Measurements from ENCODE around the gene VPS37C. TPM values are rescaled to one million over a fixed set of nuclear protein-coding genes. Genes with fewer than 3 reads are reported as not detected.
A peak's percentile ranks its signal among the peaks of the same experiment; 100 is the strongest.

The VPS37C gene
- 22.2 to 23.9 TPM (median 23.4 TPM) in 3 replicates for total RNA-seq (2021)
- percentile 75 among the genes with signal in this experiment for Bru-seq, nascent RNA
- long read RNA-seq, experiment 1, transcript VPS37C-201 (5 exons, 2,865 nt), result major isoform, 76 of 107 reads
- long read RNA-seq, experiment 1, partial matches to known transcripts, result 4 of 107 reads
- long read RNA-seq, experiment 1, other reads (novel, unspliced or antisense), result 20 of 107 reads
- long read RNA-seq, experiment 2, transcript VPS37C-201 (5 exons, 2,865 nt), result major isoform, 9 of 27 reads
- long read RNA-seq, experiment 2, partial matches to known transcripts, result 6 of 27 reads
- long read RNA-seq, experiment 2, other reads (novel, unspliced or antisense), result 12 of 27 reads
- long read RNA-seq, experiment 3, transcript VPS37C-201 (5 exons, 2,865 nt), result major isoform, 5 of 6 reads
- long read RNA-seq, experiment 3, partial matches to known transcripts, result 0 of 6 reads
- long read RNA-seq, experiment 3, other reads (novel, unspliced or antisense), result 0 of 6 reads

DNA sequence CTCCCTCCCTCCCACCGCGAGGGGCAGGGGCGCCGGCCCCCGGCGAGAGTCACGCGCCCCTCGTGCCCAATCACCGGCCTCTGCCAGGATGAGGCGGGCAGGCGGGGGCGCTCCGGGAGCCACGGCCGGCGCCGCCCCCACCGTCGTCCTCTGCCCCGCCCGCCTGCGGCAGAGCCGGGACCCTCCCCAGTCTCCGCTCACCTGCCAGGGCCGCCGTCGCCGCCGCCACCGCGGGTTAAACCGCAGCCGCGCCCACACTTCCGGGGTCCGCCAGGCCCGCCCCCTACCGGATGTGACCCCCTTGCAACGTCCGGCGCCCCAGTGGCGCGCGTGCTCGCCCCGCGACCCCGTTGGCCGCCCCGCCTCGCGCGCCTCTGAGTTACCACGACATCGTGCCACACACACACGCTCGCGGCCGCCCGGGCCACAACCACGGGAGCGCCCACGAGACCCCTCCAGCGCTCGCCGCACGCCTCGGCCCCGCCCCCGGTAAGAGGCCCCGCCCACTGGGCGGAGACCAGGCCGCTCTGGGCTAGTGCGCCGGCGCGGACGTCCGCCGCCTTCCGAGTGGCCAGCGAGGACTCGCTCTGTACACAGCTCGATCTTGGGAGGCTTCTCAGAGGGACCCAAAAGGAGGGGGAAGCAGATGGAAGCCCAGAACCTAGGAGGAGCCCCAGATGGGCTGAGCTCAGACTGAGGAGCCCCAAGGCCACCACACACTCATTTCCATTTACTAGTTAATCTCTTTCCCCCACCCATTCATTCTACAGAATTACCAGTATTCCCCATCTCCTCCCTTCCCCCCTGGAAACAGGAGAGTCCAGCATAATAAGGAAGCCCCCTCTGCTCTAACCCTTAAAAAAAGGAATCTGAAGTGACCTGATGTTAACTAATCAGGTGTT, at the start of gene VPS37C:
Gene VPS37C, minus strand, starts transcription at position 237 of the 902 bp plus-strand sequence. CDS start 22,597 bp downstream, outside the sequence.
- ChIA-PET POLR2A (interaction anchor here (0.6 kb wide), 2 partner anchors 34 to 1413 kb away, joined by 3 to 4 read pairs; partner anchors contain the start of gene EEF1G), CTCF (interaction anchor here (1.4 kb wide), 1 partner anchor 35 kb away, joined by 4 read pairs; no protein-coding TSS in a partner anchor)
- H3K27me3 Mint-ChIP-seq (ENCODE audit: low read depth), result no peaks in the 10 kb centered on the region
- TF ChIP-seq ETV6 (CRISPR knock-in tag; IDR thresholded peaks at IDR 0.05) (peak; percentile 43; the same call in 1 of the 2 replicates), SMAD4 (CRISPR knock-in tag; IDR thresholded peaks at IDR 0.05) (no peak), HMGA2 (CRISPR knock-in tag; IDR thresholded peaks at IDR 0.05) (no peak), ELF4 (CRISPR knock-in tag; IDR thresholded peaks at IDR 0.05; ENCODE audit: low read depth) (no peak), ATF1 (CRISPR knock-in tag; IDR thresholded peaks at IDR 0.05) (no peak), TCF7 (CRISPR knock-in tag; IDR thresholded peaks at IDR 0.05; ENCODE audit: low read depth) (no peak), NR3C1 (CRISPR knock-in tag; conservative IDR thresholded peaks at IDR 0.05; ENCODE audit: low read depth) (no peak), FOXJ3 (CRISPR knock-in tag; IDR thresholded peaks at IDR 0.05; ENCODE audit: borderline replicate concordance) (no peak), NR2C2 (CRISPR knock-in tag; IDR thresholded peaks at IDR 0.05) (no peak), ZNF121 (CRISPR knock-in tag; IDR thresholded peaks at IDR 0.05) (0 out of 2 replicates have a peak, but pooled peaks have one; percentile 4), ZNF317 (CRISPR knock-in tag; IDR thresholded peaks at IDR 0.05; ENCODE audit: borderline replicate concordance, low read depth) (peak; percentile 47; the same call in 1 of the 2 replicates), RELA (CRISPR knock-in tag; IDR thresholded peaks at IDR 0.05; ENCODE audit: borderline replicate concordance) (peak; percentile 22; the same call in 1 of the 2 replicates), OVOL2 (CRISPR knock-in tag; IDR thresholded peaks at IDR 0.05; ENCODE audit: borderline replicate concordance) (no peak), ZNF263 (CRISPR knock-in tag; IDR thresholded peaks at IDR 0.05; ENCODE audit: low read depth) (no peak; the same call in 1 of the 2 replicates), ZNF416 (CRISPR knock-in tag; IDR thresholded peaks at IDR 0.05) (no peak; the same call in 1 of the 2 replicates)
- TF ChIP-seq, protein P1, sequence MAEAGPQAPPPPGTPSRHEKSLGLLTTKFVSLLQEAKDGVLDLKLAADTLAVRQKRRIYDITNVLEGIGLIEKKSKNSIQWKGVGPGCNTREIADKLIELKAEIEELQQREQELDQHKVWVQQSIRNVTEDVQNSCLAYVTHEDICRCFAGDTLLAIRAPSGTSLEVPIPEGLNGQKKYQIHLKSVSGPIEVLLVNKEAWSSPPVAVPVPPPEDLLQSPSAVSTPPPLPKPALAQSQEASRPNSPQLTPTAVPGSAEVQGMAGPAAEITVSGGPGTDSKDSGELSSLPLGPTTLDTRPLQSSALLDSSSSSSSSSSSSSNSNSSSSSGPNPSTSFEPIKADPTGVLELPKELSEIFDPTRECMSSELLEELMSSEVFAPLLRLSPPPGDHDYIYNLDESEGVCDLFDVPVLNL (CRISPR knock-in tag; IDR thresholded peaks at IDR 0.05; ENCODE audit: borderline replicate concordance, low read depth), result no peak
- TF ChIP-seq, protein P2, sequence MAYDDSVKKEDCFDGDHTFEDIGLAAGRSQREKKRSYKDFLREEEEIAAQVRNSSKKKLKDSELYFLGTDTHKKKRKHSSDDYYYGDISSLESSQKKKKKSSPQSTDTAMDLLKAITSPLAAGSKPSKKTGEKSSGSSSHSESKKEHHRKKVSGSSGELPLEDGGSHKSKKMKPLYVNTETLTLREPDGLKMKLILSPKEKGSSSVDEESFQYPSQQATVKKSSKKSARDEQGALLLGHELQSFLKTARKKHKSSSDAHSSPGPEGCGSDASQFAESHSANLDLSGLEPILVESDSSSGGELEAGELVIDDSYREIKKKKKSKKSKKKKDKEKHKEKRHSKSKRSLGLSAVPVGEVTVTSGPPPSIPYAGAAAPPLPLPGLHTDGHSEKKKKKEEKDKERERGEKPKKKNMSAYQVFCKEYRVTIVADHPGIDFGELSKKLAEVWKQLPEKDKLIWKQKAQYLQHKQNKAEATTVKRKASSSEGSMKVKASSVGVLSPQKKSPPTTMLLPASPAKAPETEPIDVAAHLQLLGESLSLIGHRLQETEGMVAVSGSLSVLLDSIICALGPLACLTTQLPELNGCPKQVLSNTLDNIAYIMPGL (CRISPR knock-in tag; IDR thresholded peaks at IDR 0.05), result peak; percentile 61; the same call in 1 of the 2 replicates
- TF ChIP-seq, protein P3, sequence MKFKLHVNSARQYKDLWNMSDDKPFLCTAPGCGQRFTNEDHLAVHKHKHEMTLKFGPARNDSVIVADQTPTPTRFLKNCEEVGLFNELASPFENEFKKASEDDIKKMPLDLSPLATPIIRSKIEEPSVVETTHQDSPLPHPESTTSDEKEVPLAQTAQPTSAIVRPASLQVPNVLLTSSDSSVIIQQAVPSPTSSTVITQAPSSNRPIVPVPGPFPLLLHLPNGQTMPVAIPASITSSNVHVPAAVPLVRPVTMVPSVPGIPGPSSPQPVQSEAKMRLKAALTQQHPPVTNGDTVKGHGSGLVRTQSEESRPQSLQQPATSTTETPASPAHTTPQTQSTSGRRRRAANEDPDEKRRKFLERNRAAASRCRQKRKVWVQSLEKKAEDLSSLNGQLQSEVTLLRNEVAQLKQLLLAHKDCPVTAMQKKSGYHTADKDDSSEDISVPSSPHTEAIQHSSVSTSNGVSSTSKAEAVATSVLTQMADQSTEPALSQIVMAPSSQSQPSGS (CRISPR knock-in tag; IDR thresholded peaks at IDR 0.05; ENCODE audit: borderline replicate concordance, low read depth), result no peak
- TF ChIP-seq, protein P4, sequence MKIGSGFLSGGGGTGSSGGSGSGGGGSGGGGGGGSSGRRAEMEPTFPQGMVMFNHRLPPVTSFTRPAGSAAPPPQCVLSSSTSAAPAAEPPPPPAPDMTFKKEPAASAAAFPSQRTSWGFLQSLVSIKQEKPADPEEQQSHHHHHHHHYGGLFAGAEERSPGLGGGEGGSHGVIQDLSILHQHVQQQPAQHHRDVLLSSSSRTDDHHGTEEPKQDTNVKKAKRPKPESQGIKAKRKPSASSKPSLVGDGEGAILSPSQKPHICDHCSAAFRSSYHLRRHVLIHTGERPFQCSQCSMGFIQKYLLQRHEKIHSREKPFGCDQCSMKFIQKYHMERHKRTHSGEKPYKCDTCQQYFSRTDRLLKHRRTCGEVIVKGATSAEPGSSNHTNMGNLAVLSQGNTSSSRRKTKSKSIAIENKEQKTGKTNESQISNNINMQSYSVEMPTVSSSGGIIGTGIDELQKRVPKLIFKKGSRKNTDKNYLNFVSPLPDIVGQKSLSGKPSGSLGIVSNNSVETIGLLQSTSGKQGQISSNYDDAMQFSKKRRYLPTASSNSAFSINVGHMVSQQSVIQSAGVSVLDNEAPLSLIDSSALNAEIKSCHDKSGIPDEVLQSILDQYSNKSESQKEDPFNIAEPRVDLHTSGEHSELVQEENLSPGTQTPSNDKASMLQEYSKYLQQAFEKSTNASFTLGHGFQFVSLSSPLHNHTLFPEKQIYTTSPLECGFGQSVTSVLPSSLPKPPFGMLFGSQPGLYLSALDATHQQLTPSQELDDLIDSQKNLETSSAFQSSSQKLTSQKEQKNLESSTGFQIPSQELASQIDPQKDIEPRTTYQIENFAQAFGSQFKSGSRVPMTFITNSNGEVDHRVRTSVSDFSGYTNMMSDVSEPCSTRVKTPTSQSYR (CRISPR knock-in tag; IDR thresholded peaks at IDR 0.05), result no peak
- TF ChIP-seq, protein P5, sequence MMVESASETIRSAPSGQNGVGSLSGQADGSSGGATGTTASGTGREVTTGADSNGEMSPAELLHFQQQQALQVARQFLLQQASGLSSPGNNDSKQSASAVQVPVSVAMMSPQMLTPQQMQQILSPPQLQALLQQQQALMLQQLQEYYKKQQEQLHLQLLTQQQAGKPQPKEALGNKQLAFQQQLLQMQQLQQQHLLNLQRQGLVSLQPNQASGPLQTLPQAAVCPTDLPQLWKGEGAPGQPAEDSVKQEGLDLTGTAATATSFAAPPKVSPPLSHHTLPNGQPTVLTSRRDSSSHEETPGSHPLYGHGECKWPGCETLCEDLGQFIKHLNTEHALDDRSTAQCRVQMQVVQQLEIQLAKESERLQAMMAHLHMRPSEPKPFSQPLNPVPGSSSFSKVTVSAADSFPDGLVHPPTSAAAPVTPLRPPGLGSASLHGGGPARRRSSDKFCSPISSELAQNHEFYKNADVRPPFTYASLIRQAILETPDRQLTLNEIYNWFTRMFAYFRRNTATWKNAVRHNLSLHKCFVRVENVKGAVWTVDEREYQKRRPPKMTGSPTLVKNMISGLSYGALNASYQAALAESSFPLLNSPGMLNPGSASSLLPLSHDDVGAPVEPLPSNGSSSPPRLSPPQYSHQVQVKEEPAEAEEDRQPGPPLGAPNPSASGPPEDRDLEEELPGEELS (CRISPR knock-in tag; IDR thresholded peaks at IDR 0.05), result peak; percentile 73; the same call in 1 of the 2 replicates
- TF ChIP-seq, protein P6, sequence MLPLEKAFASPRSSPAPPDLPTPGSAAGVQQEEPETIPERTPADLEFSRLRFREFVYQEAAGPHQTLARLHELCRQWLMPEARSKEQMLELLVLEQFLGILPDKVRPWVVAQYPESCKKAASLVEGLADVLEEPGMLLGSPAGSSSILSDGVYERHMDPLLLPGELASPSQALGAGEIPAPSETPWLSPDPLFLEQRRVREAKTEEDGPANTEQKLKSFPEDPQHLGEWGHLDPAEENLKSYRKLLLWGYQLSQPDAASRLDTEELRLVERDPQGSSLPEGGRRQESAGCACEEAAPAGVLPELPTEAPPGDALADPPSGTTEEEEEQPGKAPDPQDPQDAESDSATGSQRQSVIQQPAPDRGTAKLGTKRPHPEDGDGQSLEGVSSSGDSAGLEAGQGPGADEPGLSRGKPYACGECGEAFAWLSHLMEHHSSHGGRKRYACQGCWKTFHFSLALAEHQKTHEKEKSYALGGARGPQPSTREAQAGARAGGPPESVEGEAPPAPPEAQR (CRISPR knock-in tag; IDR thresholded peaks at IDR 0.05), result no peak

More for the DNA sequence above, at the start of gene VPS37C:
- DNase-seq (ENCODE audit: low spot score) (peak; percentile 88), ATAC-seq (peak; percentile 88)
- Mint-ChIP-seq H3K9me3 (no peaks in the 10 kb centered on the region), H3K27ac (peak within 1 kb of the TSS; percentile 92), H3K36me3 (peaks cover 7% of the 10 kb centered on the region; the same call in 1 of the 2 replicates), H3K4me3 (peak within 1 kb of the TSS; percentile 86), H3K4me1 (peaks cover 46% of the 10 kb centered on the region)
